ENCODE measurements around the gene MRAP2.

The MRAP2 gene

GRCh38 chr6:84136364-84137050 lies 102.9 kb downstream of the MRAP2 start:
- no peak overlapping the region for H3K27ac ChIP-seq

GRCh38 chr6:84137051-84137375 lies 103.4 kb downstream of the MRAP2 start:
- H3K9ac ChIP-seq, result no peak overlapping the region
- H3K4me2 ChIP-seq (ENCODE audit: low read length), result no peak overlapping the region
- TF ChIP-seq CTCF (IDR thresholded peaks at IDR 0.05), result no peak
- no peaks in the 10 kb centered on the region for H3K9me3 ChIP-seq (ENCODE audit: control insufficient read depth, low read length)
- H2AFZ ChIP-seq, result no peak overlapping the region
- H3K4me1 ChIP-seq, result no peaks in the 10 kb centered on the region
- H3K36me3 ChIP-seq (ENCODE audit: control insufficient read depth, insufficient read depth, low read length), result no peaks in the 10 kb centered on the region
- no peak overlapping the region for H3K27ac ChIP-seq
- H3K27me3 ChIP-seq (ENCODE audit: control insufficient read depth, insufficient read depth, low read length), result no peaks in the 10 kb centered on the region
- H3K79me2 ChIP-seq, result no peaks in the 10 kb centered on the region
- no peak overlapping the region for H3K4me3 ChIP-seq (ENCODE audit: low read depth, low read length)

More at GRCh38 chr6:84136364-84137050, 102.9 kb downstream of the MRAP2 start:
- H3K9me3 ChIP-seq (ENCODE audit: control insufficient read depth, low read length), result no peaks in the 10 kb centered on the region
- H3K4me2 ChIP-seq (ENCODE audit: low read length), result no peak overlapping the region
- H3K36me3 ChIP-seq (ENCODE audit: control insufficient read depth, insufficient read depth, low read length), result no peaks in the 10 kb centered on the region
- no peak for TF ChIP-seq CTCF (IDR thresholded peaks at IDR 0.05)
- no peak overlapping the region for H3K9ac ChIP-seq
- no peak overlapping the region for H2AFZ ChIP-seq
- no peaks in the 10 kb centered on the region for H3K79me2 ChIP-seq
- no peaks in the 10 kb centered on the region for H3K27me3 ChIP-seq (ENCODE audit: control insufficient read depth, insufficient read depth, low read length)
- H3K4me3 ChIP-seq (ENCODE audit: low read depth, low read length), result no peak overlapping the region
- H3K4me1 ChIP-seq, result no peaks in the 10 kb centered on the region

- Histone ChIP-seq H3K36me3 (ENCODE audit: control insufficient read depth, insufficient read depth, low read length) (no peaks in the 10 kb centered on the region), H3K4me3 (ENCODE audit: low read depth, low read length) (no peak overlapping the region), H3K4me1 (no peaks in the 10 kb centered on the region), H3K9ac (no peak overlapping the region), H3K4me2 (ENCODE audit: low read length) (no peak overlapping the region), H3K27me3 (ENCODE audit: control insufficient read depth, insufficient read depth, low read length) (no peaks in the 10 kb centered on the region), H3K27ac (no peak overlapping the region), H3K9me3 (ENCODE audit: control insufficient read depth, low read length) (no peaks in the 10 kb centered on the region), H3K79me2 (no peaks in the 10 kb centered on the region), H2AFZ (no peak overlapping the region)
- TF ChIP-seq CTCF (IDR thresholded peaks at IDR 0.05), result no peak
Measured at GRCh38 chr6:84137989-84138575, 104.5 kb downstream of the MRAP2 start.

- Histone ChIP-seq H3K27me3 (ENCODE audit: control insufficient read depth, insufficient read depth, low read length) (no peaks in the 10 kb centered on the region), H3K4me2 (ENCODE audit: low read length) (no peak overlapping the region), H3K9ac (no peak overlapping the region), H3K79me2 (no peaks in the 10 kb centered on the region), H3K4me1 (no peaks in the 10 kb centered on the region), H3K4me3 (ENCODE audit: low read depth, low read length) (no peak overlapping the region), H3K9me3 (ENCODE audit: control insufficient read depth, low read length) (no peaks in the 10 kb centered on the region), H2AFZ (no peak overlapping the region), H3K27ac (no peak overlapping the region), H3K36me3 (ENCODE audit: control insufficient read depth, insufficient read depth, low read length) (no peaks in the 10 kb centered on the region)
- no peak for TF ChIP-seq CTCF (IDR thresholded peaks at IDR 0.05)
Measured at GRCh38 chr6:84139311-84139710, 105.7 kb downstream of the MRAP2 start.

Data from parathyroid adenoma (tissue), 2 donors.